ENCODE results near the gene TSC2. TPM values are rescaled to one million over a fixed set of nuclear protein-coding genes. Genes with fewer than 3 reads are reported as not detected.

TSC2 gene
- total RNA-seq, 2 experiments from 2014 or later: 57.2 to 152 TPM

DNA sequence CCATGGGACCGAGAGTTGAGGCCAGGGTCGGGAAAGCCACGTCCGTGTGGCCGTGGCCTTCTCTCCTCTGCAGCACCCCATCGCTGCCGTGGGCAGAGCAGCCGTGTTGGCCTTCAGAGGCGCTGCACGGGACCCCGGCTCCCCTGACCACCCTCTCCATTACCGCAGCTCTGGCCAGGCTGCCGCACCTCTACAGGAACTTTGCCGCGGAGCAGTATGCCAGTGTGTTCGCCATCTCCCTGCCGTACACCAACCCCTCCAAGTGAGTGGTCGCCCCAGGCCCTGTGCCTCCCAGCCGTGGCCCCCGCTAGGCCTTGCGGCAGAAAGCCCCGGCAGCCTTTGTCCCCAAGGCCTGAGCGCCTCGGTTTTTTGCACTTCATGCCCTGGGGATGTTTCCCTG is 27.8 kb downstream of the TSC2 start:
- peaks cover 15% of the 10 kb centered on the region; the same call in 1 of the 2 replicates for H3K36me3 ChIP-seq (ENCODE audit: insufficient read depth, low read length)
- POLR2A ChIA-PET: no interaction called here
- DNase-seq (ENCODE audit: low spot score): no peak

DNA sequence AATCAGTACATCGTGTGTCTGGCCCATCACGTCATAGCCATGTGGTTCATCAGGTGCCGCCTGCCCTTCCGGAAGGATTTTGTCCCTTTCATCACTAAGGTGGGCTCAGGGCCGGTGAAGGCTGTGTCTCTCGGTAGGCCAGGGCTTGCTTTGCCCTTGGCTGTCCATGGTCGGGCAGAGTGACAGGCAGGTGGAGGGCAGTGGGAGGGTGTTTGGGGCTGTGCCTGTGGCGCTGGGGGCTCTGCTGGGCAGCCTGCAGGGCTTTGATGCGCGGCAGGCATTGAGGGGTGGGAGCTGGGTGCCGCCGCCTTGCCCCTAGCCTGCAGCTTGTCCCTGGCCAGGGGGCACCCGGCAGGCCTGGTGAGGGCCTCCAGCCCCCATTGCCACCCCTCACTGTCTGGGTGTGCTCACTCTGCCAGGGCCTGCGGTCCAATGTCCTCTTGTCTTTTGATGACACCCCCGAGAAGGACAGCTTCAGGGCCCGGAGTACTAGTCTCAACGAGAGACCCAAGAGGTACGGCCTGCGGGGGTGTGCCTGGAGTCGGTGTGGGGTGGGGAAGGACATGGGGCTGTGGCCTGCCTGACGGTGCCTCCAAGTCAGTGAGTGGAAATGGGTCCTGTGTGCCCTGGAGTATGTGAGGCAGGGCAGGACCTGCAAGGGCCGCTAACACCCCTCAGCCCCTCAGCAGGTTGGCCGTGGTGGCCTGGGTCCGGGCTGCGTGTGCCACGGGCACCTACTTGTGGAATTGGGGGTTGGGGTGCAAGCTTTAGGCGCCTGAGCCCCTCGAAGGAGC is 28.5 kb downstream of the TSC2 start:
- no peaks in the 10 kb centered on the region for H3K4me1 ChIP-seq (ENCODE audit: insufficient read depth, low read length, poor library complexity, severe bottlenecking)
- no peaks in the 10 kb centered on the region for H3K9me3 ChIP-seq (ENCODE audit: low read length)
- ChIA-PET POLR2A (no interaction called here), CTCF (ENCODE audit: unreplicated experiment) (interaction anchor here (0.5 kb wide), 1 partner anchor 647 kb away, joined by 6 read pairs; no protein-coding TSS in a partner anchor)
- H3K79me2 ChIP-seq (ENCODE audit: insufficient read depth, low read depth, low read length): no peaks in the 10 kb centered on the region
- no peak overlapping the region for H3K4me3 ChIP-seq (ENCODE audit: low read depth, low read length, poor library complexity, severe bottlenecking)
- H3K9me2 ChIP-seq (ENCODE audit: insufficient read depth, low read length): no peaks in the 10 kb centered on the region
- H3K4me2 ChIP-seq (ENCODE audit: low read length): no peak overlapping the region
- no peak overlapping the region for H2AFZ ChIP-seq (ENCODE audit: low read length)
- H3K36me3 ChIP-seq (ENCODE audit: insufficient read depth, low read length): peaks cover 15% of the 10 kb centered on the region; the same call in 1 of the 2 replicates
- H3K27ac ChIP-seq (ENCODE audit: low read depth, low read length, poor library complexity, severe bottlenecking): no peak overlapping the region
- no TSS peak for BruUV-seq (replicated peaks)
- intact Hi-C loops (cut with micrococcal nuclease; ENCODE audit: unreplicated experiment): no loop called here
- no peak for DNase-seq (ENCODE audit: low spot score)
- TF ChIP-seq, protein P1, sequence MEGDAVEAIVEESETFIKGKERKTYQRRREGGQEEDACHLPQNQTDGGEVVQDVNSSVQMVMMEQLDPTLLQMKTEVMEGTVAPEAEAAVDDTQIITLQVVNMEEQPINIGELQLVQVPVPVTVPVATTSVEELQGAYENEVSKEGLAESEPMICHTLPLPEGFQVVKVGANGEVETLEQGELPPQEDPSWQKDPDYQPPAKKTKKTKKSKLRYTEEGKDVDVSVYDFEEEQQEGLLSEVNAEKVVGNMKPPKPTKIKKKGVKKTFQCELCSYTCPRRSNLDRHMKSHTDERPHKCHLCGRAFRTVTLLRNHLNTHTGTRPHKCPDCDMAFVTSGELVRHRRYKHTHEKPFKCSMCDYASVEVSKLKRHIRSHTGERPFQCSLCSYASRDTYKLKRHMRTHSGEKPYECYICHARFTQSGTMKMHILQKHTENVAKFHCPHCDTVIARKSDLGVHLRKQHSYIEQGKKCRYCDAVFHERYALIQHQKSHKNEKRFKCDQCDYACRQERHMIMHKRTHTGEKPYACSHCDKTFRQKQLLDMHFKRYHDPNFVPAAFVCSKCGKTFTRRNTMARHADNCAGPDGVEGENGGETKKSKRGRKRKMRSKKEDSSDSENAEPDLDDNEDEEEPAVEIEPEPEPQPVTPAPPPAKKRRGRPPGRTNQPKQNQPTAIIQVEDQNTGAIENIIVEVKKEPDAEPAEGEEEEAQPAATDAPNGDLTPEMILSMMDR (conservative IDR thresholded peaks at IDR 0.05; ENCODE audit: low read length): no peak
- no peak for TF ChIP-seq EZH2phosphoT487 (IDR thresholded peaks at IDR 0.05; ENCODE audit: borderline replicate concordance, low read depth, low read length)
- H4K20me1 ChIP-seq (ENCODE audit: insufficient read depth, low read length): no peaks in the 10 kb centered on the region

More for the DNA sequence above, 27.8 kb downstream of the TSC2 start:
- no peak overlapping the region for H3K4me2 ChIP-seq (ENCODE audit: low read length)
- no peaks in the 10 kb centered on the region for H3K79me2 ChIP-seq (ENCODE audit: insufficient read depth, low read depth, low read length)
- no peaks in the 10 kb centered on the region for H4K20me1 ChIP-seq (ENCODE audit: insufficient read depth, low read length)
- no peak overlapping the region for H3K4me3 ChIP-seq (ENCODE audit: low read depth, low read length, poor library complexity, severe bottlenecking)
- H3K9me3 ChIP-seq (ENCODE audit: low read length): no peaks in the 10 kb centered on the region
- CTCF ChIA-PET (ENCODE audit: unreplicated experiment): no interaction called here
- no TSS peak for BruUV-seq (replicated peaks)
- no peak overlapping the region for H3K27ac ChIP-seq (ENCODE audit: low read depth, low read length, poor library complexity, severe bottlenecking)
- H3K9me2 ChIP-seq (ENCODE audit: insufficient read depth, low read length): no peaks in the 10 kb centered on the region
- intact Hi-C loops (cut with micrococcal nuclease; ENCODE audit: unreplicated experiment): no loop called here
- TF ChIP-seq, protein P1 (conservative IDR thresholded peaks at IDR 0.05; ENCODE audit: low read length): no peak
- no peak for TF ChIP-seq EZH2phosphoT487 (IDR thresholded peaks at IDR 0.05; ENCODE audit: borderline replicate concordance, low read depth, low read length)
- no peak overlapping the region for H2AFZ ChIP-seq (ENCODE audit: low read length)
- H3K4me1 ChIP-seq (ENCODE audit: insufficient read depth, low read length, poor library complexity, severe bottlenecking): no peaks in the 10 kb centered on the region

GRCh38 chr16:2077016-2077415 is 29.2 kb downstream of the TSC2 start:
- no peaks in the 10 kb centered on the region for H3K9me2 ChIP-seq (ENCODE audit: insufficient read depth, low read length)
- no peaks in the 10 kb centered on the region for H4K20me1 ChIP-seq (ENCODE audit: insufficient read depth, low read length)
- H3K4me2 ChIP-seq (ENCODE audit: low read length): no peak overlapping the region
- intact Hi-C loops (cut with micrococcal nuclease; ENCODE audit: unreplicated experiment): no loop called here
- ChIA-PET CTCF (ENCODE audit: unreplicated experiment) (interaction anchor here (0.5 kb wide), 1 partner anchor 648 kb away, joined by 6 read pairs; no protein-coding TSS in a partner anchor), POLR2A (no interaction called here)
- H3K9me3 ChIP-seq (ENCODE audit: low read length): no peaks in the 10 kb centered on the region
- H3K4me1 ChIP-seq (ENCODE audit: insufficient read depth, low read length, poor library complexity, severe bottlenecking): no peaks in the 10 kb centered on the region
- TF ChIP-seq, protein P1 (conservative IDR thresholded peaks at IDR 0.05; ENCODE audit: low read length): no peak
- no peak for TF ChIP-seq EZH2phosphoT487 (IDR thresholded peaks at IDR 0.05; ENCODE audit: borderline replicate concordance, low read depth, low read length)
- no peak overlapping the region for H2AFZ ChIP-seq (ENCODE audit: low read length)
- peaks cover 13% of the 10 kb centered on the region; the same call in 1 of the 2 replicates for H3K36me3 ChIP-seq (ENCODE audit: insufficient read depth, low read length)
- no peaks in the 10 kb centered on the region for H3K79me2 ChIP-seq (ENCODE audit: insufficient read depth, low read depth, low read length)
- no peak overlapping the region for H3K4me3 ChIP-seq (ENCODE audit: low read depth, low read length, poor library complexity, severe bottlenecking)
- no TSS peak for BruUV-seq (replicated peaks)
- no peak overlapping the region for H3K27ac ChIP-seq (ENCODE audit: low read depth, low read length, poor library complexity, severe bottlenecking)
- no peak for DNase-seq (ENCODE audit: low spot score)
